CD1c-positive myeloid dendritic cell (primary cell): ENCODE data around the gene CNTD1.
"Not testable (repeated sequence)": the region's sequence is repeated elsewhere in the genome, so short reads cannot be mapped to it uniquely, and the experiment has no call there.

ENCODE experiments used
- DNase-seq: peaks from one replicate; pipeline ENCODE4 v3.0.0-alpha.2; 2016; ENCODE audit errors: extremely low spot score

The CNTD1 gene

GRCh38 chr17:42798383-42799380, at the start of gene CNTD1, which contains the start of gene COA3:
Gene CNTD1, plus strand, starts transcription at chr17:42798861. Its CDS starts 207 bp downstream, at chr17:42799068.
Gene COA3, minus strand, starts transcription at chr17:42798704. Its CDS starts 23 bp downstream, at chr17:42798681.
- peak; percentile 79 for DNase-seq

DNA sequence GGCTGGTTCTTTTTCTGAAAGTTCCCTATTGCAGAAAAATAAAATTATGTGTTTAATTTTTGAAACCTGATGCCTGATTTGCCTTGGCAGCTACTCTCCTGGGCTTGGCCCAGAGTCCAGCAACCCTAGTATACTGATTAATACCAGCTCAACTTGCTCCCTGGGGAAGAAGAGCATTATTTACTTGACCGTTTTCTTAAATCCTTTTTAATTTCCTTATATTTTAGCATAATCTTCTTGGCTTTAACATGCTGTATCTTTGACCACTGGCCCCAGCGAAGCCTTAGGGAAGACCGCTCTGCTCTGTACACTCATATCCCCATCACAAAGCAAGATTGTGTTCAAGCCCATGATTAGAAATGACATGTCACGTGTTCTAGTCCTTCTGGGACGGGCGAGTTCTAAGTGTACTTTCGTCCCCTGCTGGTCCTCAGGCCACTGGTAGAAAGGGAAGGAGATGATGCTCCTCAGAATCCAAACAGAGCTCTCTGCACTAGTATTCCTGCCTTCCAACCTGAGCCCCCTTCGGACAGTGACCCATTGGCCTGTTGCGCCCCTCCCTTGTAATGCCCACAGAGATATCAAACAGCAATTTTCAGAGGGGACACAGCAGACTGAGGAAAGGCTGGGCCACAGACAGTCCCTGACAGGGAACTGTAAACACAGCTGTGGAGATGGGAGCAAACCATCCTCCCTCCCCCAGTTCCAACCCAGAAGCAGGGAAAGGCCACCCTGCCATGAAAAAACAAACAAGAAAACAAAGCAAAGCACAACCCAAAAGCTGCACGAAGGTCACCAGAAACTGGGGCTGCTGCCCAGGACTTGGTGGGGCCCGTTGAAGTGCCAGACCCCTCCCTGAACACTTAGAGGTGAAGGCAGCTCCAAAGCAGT, 49.5 kb upstream of the CNTD1 start:
- DNase-seq, result no peak

- DNase-seq, result peak; percentile 39
These were observed 47.8 kb upstream of the CNTD1 start for GRCh38 chr17:42750739-42751344.

- DNase-seq, result no peak
These were observed 47.0 kb upstream of the CNTD1 start for GRCh38 chr17:42751628-42752027.

DNA sequence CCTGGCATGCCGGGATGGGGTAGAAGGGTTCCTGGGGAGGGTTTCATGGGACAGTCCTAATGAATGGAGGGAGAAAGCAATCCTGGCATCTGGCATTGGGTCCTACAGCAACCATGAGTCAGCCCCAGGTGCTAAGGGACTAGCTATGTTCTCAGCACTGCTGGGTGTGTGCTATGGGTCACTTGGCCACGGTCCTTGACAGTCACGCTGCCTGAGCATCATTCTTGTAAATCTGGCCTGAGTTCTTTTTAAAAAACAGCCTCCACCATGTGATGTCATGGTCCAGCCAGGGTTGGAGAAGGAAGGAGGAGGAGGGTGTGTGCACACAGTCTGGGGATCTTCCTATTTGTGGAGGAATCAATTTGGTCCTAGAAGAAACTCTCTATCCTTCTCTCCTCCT, 43.9 kb upstream of the CNTD1 start:
- DNase-seq, result no peak

GRCh38 chr17:42759982-42760651, 38.5 kb upstream of the CNTD1 start:
- DNase-seq, result peak; percentile 62

- no peak for DNase-seq
These were observed 37.7 kb upstream of the CNTD1 start, which contains the start of gene RAMP2 for GRCh38 chr17:42760652-42761581. Gene RAMP2, plus strand, starts transcription at chr17:42761227. Its CDS starts 35 bp downstream, at chr17:42761262.

DNA sequence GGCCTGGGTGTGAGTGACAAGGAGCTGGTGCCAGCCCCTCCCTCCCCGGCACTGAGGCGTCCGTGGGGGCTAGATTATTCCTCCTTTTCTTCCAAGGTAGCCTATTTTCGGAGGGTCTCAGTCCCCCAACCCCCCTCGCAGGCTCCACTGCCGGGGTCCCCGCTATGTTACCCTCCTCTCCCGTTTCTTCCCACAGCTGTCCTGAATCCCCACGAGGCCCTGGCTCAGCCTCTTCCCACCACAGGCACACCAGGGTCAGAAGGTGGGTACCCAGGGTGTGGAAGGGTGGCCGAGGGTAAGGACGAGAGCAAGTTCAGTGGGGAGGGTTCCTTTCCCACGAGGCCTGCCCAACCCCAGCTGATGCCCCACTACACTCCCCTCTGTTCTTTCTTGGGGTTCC, 37.0 kb upstream of the CNTD1 start:
- DNase-seq, result no peak

- DNase-seq, result no peak
These were observed 32.5 kb upstream of the CNTD1 start for GRCh38 chr17:42766124-42766523.

GRCh38 chr17:42767512-42767911, 31.1 kb upstream of the CNTD1 start:
- DNase-seq, result no peak

GRCh38 chr17:42768006-42768405, 30.7 kb upstream of the CNTD1 start:
- not testable (repeated sequence) for DNase-seq

GRCh38 chr17:42769964-42770363, 28.7 kb upstream of the CNTD1 start:
- DNase-seq, result not testable (repeated sequence)

DNA sequence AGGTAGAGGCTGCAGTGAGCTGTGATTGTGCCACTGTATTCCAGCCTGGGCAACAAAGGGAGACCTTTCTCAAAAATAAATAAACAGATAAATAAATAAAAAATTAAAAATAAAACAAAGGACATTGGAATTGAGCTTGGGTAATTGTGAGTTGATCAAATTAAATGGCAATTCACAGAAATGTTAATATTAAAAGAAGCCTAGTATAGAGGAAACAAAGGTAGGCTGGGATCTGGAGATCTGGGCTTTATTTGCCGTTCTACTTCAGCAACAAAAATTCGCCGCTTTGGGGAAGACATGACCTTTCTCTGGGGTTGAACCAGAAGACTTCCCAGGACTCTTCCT, 25.7 kb upstream of the CNTD1 start:
- DNase-seq, result no peak

DNA sequence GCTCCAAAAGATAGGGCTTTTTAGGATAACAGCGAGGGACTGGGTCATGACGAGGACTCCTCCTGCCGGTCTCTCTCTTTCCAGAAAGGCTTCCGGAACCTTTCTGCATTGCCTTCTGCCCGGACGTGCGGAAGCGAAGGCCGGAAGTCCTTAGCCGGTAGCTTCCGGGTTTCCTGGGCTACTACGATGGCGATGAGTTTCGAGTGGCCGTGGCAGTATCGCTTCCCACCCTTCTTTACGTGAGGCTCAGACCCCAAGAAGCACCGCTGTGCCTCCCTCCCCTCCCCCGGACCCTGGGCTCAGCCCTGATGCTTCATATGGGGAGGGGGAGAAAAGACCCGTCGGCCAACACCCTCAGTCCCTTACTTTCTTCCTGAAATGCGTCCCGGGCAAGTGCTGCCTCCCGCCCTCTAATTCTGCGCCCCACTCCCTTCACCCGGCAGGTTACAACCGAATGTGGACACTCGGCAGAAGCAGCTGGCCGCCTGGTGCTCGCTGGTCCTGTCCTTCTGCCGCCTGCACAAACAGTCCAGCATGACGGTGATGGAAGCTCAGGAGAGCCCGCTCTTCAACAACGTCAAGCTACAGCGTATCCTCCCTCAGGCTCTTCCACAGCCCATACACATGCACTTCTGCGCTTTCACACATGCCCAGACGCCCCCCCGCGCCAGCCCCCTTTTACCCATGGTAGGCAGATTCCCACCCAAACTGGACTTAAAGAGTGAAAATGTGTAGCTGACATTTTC, 25.2 kb upstream of the CNTD1 start, which contains the start of gene VPS25:
Gene VPS25, plus strand, starts transcription at position 160 of the 746 bp plus-strand sequence. Its CDS starts 27 bp downstream, at position 187.
- peak; percentile 83 for DNase-seq

DNA sequence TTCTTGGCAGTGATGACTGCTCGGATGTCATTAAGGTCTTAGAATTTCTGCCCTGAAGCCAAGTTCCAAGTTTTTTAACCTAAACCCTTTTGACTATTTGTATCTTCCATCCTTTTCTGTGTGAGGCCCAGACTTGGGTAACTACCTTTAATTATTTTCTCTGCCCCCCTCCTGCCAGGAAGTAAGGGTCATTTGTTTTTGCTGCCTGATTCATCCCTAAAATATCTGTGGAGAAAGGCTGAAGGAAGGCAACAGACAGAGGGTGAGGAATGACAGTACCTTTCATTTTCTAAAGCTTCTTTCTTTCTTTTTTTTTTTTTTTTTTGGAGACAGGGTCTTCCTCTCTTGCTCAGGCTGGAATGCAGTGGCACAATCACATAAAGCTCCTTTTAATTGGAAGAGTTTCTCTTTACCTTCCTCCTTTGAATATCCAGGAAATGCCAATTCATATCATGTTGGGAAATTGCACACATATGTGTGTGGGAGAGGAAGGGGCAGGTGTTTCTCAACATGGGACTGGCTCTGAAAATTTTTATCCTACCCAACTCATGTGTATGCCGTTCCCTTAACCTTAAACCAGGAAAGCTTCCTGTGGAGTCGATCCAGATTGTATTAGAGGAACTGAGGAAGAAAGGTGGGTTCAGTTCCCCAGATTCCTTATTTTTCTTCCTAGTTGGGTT, 24.5 kb upstream of the CNTD1 start:
- peak; percentile 22 for DNase-seq

DNA sequence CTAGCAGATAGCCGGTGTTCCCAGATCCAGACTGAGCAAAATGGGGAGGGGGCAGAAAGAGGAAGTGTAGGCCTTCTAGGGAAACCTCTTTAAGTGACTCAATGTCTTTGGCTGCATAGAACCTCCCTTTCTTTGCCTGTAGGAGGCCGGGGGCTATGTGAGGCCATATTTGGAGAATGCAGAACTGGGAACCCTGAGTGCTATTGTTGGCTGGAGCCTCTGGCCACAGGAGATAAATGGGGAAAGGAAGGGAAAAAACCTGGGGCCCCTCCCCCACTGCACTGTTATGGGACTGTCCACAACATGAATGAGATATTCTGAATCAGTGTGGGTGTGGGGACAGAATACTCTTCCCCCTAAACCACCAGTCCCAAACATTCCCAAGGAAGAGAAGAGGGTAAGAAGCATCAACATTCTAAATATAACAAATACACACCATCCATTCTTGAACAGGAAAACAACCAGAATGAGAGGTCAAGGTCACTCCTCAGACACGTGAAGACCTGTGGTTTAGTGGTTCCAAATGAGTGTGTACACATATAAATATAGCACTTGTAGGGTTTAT, 23.0 kb upstream of the CNTD1 start:
- DNase-seq, result peak; percentile 87

DNA sequence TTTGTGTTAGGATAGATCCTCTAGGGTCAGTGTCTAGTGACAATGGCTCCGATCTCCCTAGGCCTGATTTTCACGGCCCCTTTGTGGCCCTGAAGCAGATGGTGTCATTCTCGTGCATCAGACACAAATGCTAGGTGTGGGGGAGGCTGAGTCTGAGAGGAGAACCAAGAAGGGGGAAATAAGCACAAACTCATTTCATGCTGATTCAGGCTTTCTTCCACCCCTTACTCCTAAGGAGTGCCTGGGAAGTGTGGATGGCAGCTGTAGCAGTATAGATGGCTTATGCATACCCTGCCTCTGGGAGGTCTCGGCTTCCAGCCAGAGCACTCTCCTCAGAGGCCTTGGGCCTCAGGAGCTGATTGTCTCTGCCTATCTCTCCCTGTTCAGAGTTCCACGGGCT, 20.1 kb upstream of the CNTD1 start:
- DNase-seq, result no peak

DNA sequence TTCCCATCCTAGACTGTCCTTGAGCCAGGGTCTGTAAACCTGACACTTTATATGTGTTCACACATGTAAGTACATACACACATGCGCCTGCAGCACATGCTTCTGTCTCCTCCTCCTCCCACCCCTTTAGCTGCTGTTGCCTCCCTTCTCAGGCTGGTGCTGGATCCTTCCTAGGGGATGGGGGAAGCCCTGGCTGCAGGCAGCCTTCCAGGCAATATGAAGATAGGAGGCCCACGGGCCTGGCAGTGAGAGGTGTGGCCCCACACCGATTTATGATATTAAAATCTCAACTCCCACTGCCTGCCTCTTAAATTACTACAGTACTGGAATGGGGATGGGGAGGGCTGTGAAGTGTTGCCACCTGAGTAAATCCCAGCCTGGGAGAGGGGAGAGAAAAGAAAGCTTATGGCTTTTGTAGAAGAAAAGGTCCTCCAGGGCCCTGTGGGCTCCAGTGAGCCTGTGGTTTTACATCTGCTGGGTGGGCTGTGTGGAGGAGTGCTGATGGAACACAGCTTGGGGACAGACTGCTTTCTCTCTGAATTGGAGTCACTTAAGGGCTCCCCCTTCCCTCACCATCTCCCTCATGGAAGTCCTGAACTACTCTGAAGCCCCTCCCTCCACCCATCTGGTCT, 19.2 kb upstream of the CNTD1 start:
- no peak for DNase-seq
